Ramos (cell line): ENCODE measurements around the gene KIAA1671.
"Not testable (repeated sequence)": the region's sequence is repeated elsewhere in the genome, so short reads cannot be mapped to it uniquely, and the experiment has no call there.

Source experiments
- in situ Hi-C: fragments of 300-500 bp; cut with MboI; formaldehyde crosslinking; loops from one replicate; pipeline ENCODE4 v1.14.3; 2022; ENCODE audit warnings: low sequenced_read_pairs; ENCODE audit not compliant: unreplicated experiment

KIAA1671 gene

DNA sequence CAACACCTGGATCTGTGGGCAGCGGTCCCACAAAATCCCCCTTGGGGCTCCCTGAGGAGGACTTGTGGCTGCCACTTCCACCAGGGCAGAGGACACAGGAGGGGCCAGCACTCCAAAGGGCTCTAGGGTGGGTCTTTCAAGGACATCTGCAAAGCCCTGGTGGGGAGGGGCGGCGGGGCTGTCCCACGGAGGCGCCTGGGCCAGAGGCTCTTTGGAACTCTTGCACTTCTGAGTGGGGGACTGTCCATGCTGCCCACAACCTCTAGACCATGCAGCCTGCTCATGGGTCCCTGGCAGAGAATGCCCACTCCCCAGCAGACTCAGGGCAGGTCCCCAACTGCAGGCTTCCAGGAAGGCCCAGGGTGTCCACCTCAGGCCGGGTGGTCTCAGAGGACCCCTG lies 225.8 kb downstream of the KIAA1671 start:
- in situ Hi-C loops: not testable (repeated sequence)

DNA sequence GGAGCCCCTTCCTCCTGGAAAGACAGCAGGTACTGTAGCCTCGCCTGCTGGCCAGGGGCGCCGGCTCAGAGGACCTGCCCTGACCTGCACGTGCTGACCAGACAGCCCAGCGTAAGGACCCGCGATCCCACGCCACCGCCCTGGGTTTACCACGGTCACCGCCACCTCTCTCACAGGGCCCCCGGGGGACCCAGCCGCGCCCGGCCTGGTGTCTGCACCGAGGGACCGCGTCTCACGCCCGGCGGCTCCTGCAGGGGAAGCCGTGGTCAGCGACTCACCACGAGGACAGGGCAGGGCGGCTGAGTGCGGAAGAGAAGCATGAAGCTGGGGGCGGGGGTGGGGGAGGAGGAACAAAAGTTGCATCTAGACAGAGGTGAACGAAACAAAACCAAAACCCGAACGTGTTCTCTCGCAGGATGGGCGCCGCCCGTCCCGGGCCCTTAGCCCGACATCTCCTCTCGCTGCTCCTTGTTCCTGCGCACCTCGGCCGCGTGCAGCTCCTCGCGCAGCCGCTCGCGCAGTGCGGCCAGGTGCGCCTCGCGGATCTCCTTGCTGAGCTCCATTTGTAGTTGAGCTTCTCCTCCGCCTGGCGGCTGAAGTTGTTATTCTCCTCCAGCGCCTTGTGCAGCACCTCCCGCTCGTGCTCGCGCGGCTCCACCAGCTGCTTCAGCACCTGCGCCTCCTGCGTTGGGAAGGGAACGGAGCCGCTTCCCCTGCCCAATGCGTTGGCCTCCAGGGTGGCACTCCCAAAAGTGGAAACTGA lies 226.5 kb downstream of the KIAA1671 start:
- in situ Hi-C loops: not testable (repeated sequence)

DNA sequence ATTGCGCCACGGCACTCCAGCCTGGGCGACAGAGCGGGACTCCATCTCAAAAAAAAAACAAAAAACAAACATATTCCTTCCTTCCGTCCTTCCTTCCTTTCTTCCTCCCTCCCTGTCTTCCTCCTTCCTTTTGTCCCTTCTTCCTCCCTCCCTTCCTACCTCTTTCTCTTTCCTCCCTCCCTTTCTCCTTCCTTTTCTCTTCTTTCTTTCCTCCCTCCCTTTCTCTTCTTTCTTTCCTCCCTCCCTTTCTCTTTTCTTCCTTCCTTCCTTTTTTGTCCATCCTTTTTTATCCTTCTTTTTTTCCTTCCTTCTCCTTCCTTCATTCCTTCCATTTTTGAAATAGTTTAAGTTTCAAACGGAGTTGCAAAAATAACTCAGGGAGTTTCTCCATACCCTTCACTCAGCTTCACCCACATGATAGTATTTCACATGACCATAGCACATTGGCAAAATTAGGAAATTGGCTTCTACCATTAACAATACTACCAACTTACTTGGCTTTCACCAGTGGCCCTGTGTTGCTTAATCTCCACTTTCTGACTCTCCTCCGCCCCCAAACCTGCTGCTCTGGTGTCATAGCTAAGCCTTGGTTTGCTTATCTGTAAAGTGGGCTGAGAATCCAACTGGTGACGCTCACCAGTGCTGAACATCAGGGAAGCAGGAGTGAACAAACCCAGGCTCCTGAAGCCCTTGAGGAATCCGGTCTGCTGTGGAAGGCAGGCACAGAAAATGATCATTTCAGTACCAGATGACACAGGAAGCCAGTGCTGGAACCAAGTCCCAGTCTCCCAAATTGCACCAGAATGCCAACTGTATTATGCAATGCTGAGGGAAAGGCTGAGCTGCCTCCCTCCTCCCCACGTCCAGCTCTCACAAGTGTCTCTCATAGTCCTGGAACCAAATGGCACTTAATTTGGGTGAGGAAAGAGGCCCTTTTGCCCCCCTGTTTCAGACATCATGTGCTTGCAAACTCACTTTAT lies 229.9 kb downstream of the KIAA1671 start:
- in situ Hi-C loops: no loop called here

GRCh38 chr22:25183949-25184619 lies 231.6 kb downstream of the KIAA1671 start:
- in situ Hi-C loops: no loop called here

DNA sequence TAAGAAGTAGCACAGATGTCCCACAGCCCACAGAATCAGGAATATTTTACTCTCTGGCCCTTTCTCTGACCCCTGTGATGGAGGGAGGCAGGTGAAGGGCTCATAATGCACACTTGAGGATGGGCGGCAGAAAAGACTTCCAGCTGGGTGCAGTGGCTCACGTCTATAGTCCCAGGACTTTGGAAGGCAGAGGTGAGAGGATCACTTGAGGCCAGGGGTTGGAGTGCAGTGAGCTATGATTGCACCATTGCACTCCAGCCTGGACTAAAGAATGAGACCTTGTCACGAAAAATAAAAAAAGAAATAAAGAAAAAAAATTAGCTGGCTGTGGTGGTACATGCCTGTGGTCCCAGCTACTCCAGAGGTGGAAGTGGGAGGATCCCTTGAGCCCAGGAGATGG lies 233.6 kb downstream of the KIAA1671 start:
- in situ Hi-C loops: no loop called here

DNA sequence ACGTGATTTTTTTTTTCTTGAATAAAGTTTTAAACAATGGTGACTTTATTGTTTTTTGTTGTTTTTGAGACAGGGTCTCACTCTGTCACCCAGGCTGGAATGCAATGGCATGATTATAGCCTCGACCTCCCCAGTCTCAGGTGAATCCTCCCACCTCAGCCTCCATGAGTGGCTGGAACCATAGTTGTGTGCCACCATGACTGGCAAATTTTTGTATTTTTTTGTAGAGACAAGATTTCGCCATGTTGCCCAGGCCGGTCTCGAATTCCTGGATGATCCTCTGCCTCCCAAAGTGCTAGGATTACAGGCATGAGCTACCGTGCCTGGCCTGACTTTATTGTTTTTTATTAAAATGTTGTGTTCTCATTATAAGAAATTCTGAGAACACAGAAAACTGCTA lies 235.0 kb downstream of the KIAA1671 start:
- in situ Hi-C loops: no loop called here

DNA sequence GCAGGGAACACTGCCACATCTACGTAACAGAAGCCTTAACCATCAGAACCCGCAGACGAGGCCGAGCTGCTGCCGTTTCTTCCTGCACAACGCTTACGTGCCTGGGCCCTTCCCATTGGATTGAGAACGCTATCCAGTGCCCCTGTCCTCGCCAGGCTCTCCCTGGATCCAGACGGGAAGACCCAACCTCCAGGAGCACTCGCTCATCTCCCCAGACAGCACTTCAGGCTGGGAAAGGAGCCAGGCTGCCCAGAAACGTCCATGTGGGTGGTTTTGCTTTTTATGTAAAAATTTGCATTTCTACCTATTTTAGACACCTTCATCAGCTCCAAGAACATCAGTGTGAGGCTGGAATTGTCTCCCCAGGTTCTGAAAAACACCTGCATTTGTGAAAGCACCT lies 239.9 kb downstream of the KIAA1671 start:
- in situ Hi-C loops: no loop called here

- in situ Hi-C loops: no loop called here
These were observed 240.6 kb downstream of the KIAA1671 start for GRCh38 chr22:25193130-25193529.

DNA sequence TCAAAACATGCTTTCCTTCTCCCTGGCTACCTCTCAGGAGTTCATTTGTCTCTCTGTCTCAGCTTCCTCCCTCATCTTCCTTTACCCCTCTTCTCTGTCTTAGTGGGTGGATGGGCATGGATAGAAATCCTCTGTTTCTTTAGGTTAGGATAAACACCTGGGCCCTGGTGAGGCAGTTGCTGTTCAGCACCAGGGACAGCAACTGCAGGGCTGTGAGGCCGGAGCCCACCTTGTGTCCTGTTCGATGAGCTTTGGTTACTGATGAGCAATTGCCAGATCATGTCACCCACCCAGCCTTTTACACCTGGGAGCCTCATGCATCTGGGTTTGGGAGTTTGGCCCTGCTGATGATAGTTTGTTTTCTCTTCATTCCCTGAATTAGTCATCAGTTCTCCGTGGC lies 241.0 kb downstream of the KIAA1671 start:
- in situ Hi-C loops: no loop called here

DNA sequence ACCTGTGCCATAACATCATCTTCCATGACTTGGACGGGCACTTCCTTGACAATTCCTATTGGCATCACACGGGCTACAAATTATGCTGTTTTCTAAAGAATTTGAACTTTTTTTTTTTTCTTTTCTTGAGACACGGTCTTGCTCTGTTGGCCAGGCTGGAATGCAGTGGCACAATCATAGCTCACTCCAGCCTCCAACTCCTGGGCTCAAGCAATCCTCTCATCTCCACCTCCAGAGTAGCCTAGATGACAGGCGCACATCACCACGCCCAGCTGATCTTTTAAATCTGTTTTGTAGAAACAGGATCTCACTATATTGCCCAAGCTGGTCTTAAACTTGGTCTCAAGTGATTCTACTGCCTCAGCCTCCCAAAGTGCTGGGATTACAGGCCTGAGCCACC lies 243.8 kb downstream of the KIAA1671 start:
- in situ Hi-C loops: no loop called here

DNA sequence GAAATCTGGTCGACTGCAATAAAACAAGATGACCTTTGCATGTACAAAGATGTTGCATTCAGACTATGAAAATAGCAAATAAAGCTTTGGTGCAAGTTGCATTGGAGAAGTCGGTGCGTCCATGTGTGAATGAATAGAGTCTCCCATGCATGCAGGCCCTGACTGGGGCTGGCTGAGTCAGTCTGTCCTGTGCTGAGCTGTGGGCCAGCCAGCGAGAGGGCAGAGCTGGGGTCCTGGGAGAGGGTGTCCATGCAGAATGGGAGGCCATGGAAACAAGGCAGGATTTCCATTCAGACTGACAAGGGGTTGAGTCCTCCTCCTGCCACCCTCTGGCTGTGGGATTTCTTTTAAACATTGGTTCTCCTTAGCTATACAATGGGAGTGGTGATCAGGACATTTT lies 244.8 kb downstream of the KIAA1671 start:
- in situ Hi-C loops: no loop called here

DNA sequence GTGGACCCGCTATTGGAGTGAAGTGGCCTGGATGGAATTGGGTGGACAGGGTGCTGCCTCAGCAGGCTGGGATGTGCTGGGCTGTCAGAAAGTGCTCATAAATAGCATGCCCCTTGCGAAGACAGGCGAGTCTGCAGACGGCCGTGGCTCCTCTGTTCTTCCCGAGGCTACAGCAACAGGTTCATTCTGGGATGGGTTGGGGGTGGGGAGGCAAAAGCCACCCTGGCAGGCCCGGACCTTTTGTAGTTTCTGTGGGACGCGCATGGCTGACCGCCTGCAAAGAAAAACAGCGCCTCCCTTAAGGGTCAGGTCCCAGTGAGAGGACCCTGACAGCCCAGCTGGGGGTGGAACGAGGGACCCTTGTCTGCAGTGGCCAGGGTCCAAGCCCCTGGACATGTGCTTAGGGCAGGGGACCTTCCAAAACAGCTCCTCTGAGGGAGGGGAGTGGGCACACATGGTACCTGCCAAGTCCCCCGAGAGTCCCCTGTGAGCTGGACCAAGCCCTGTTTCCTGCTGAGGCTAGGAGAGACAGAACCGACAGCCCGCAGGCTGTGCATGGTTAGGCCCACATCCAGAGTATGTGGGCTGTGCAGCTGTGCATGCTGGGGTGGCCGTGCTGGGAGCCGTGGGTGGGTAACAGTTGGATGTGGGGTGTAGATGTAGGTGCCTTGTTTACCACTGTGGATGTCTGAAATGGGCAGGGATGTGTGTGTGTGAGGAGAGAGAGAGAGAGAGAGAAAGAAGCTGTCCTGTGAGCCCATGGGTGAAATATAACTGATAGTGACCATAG lies 247.4 kb downstream of the KIAA1671 start, which contains the start of gene CRYBB3:
Gene CRYBB3, plus strand, starts transcription at position 128 of the 790 bp plus-strand sequence. CDS start 1,539 bp downstream, outside the sequence.
- in situ Hi-C loops: no loop called here

- in situ Hi-C loops: no loop called here
These were observed 248.5 kb downstream of the KIAA1671 start for GRCh38 chr22:25200967-25201366.

DNA sequence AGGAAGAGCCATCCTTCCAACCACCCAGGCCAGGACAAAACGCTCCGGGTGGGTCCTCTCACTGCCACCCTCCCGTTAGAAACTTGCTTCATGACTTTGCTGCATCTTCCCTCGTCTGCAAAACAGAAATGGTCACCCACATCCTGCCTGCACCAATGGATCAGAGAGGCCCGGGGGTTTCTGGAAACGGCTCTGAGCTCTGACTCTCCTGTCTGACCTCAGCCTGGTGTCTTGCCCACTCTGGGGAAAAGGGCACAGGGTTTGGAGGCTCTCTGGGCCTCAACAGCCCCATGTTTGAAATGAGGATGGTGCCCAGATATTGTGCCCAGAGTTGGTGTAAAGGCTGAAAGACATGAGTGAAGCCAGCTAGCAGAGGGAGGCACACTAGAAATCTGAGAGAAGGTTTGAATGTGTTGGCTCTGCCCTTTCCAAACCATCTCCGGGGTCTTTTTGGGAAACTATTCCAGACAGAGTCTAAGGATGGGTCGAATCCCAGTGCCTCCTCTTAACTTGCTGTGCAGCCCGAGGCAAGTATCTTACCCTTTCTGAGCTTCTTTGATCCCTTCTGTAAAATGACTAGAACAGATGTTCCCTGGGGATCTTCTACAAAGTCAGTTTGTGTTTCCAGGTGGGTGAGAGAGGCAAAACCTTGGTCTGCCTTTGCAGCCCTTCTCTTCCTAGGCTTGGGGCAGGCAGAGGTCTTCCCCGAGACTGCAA lies 249.2 kb downstream of the KIAA1671 start:
- in situ Hi-C loops: no loop called here

DNA sequence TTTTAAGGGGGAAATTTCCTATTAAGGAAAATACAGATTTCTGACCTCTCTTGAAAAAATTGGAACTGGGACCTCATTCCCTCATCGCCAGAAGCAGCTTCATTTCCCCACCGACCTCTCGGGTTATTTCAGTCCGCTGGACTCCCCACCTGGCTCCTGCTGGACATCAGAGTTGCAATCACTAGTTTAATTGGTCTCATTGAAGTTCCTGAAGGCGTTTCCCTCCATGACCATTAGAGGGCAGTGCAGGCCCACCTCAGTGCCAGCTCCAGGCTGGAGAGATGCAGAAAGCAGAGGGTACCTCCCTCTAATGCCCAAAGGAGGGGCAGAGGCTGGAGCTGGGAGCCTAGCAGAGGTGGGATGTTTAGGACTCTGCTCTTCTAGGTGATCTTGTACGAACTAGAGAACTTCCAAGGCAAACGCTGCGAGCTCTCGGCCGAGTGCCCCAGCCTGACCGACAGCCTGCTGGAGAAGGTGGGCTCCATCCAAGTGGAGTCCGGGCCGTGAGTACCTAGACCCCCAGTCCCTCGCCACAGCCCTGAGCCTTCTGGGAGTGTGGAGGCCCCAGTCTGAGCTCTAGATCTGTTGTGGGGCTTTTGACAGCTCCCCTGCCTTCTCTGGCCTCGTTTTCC lies 249.9 kb downstream of the KIAA1671 start:
- in situ Hi-C loops: no loop called here

GRCh38 chr22:25203082-25203481 lies 250.6 kb downstream of the KIAA1671 start:
- in situ Hi-C loops: no loop called here

GRCh38 chr22:25204547-25204946 lies 252.0 kb downstream of the KIAA1671 start:
- in situ Hi-C loops: not testable (repeated sequence)

GRCh38 chr22:25205847-25206246 lies 253.3 kb downstream of the KIAA1671 start:
- in situ Hi-C loops: no loop called here

GRCh38 chr22:25206998-25207397 lies 254.5 kb downstream of the KIAA1671 start:
- in situ Hi-C loops: no loop called here
